ENCODE measurements around the gene GRN.

GRN gene

GRCh38 chr17:44344939-44345453 lies at the start of gene GRN:
Gene GRN, plus strand, starts transcription at chr17:44345302. Its CDS starts 3,863 bp downstream, at chr17:44349165.
- DNase-seq: peak; percentile 97

DNA sequence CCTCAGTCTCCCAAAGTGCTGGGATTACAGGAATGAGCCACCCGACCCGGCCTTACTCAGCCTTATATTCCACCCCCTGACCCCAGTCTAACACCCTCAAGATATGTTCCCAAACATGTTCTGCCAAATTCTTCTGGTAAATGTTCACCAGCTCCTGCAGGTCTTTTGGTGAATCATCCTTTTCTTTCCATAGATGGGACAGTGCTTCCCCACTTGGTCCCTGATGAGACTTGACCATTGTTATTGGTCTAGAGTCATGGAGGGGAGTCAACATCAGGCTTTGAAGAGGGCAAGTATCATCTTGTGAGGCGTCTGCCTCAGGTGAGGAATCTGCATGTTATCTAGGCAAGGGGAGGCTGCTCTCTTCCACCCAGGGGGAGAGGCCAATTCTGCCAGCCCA lies 47.1 kb upstream of the GRN start:
- no peak for DNase-seq

- no peak for DNase-seq
Observed at GRCh38 chr17:44304651-44305050, 40.5 kb upstream of the GRN start.

DNA sequence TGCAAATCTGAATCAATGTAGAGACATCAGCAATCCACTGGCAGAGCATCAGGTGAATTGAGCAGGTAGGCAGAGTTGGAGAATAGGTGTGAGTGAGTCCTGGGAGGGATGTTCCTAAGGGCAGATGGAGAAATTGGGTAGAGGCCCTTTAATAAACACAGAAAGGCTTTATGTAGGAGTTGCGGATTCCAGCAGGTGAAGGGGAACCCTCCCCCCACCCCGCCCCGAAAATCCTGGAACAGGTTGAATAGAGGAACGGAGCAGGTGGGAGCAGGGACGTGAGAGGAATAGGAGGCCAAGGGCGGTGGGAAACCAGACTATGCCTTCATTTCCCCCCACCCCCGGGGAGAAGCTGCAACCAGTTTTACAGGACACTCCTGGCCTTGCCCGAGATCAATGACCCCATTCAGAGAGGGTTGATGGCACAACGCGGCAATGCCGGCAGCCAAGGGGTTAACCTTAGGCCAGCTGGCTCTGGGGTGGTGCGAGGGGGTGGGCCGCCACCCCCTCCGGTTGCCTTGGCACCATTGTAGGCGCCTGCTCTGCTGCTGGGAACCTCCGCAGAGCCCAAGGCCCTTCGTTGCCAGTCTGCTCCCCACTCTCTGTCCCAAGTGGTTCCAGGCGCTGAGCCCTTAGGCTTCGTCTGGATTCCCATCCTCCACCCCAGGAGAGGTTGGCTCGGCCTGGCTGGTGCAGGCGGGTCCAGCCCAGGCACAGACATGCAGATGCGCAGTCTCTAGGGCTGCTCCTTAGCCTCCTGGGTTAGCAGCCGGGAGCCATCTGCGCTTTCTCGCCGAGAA lies 37.5 kb upstream of the GRN start:
- peak; percentile 88 for DNase-seq

GRCh38 chr17:44308320-44308818 lies 36.7 kb upstream of the GRN start, which contains the start of gene RUNDC3A:
Gene RUNDC3A, plus strand, starts transcription at chr17:44308601. Its CDS starts 232 bp downstream, at chr17:44308833.
- DNase-seq: peak; percentile 92

GRCh38 chr17:44308865-44309264 lies 36.2 kb upstream of the GRN start:
- DNase-seq: peak; percentile 43

GRCh38 chr17:44309472-44309871 lies 35.6 kb upstream of the GRN start:
- no peak for DNase-seq

DNA sequence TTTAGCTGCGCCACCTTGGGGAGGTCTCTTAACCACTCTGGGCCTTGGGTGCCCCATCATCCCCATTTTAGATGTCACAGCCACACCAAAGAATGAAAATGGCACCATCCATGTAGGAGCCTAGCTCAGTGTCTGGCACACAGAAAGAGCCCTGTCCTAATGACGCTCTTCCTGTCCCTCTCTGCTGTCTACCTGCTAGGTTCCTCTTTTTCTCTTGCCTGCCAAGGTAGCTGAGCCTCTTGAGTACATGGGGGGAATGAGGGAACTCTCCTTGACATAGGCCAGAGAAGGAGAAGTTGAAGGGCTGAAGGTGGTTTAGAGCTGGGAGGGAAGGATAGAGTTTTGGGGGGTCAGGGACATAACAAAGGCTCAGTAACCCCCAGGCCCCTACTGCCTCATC lies 34.9 kb upstream of the GRN start:
- DNase-seq: no peak

DNA sequence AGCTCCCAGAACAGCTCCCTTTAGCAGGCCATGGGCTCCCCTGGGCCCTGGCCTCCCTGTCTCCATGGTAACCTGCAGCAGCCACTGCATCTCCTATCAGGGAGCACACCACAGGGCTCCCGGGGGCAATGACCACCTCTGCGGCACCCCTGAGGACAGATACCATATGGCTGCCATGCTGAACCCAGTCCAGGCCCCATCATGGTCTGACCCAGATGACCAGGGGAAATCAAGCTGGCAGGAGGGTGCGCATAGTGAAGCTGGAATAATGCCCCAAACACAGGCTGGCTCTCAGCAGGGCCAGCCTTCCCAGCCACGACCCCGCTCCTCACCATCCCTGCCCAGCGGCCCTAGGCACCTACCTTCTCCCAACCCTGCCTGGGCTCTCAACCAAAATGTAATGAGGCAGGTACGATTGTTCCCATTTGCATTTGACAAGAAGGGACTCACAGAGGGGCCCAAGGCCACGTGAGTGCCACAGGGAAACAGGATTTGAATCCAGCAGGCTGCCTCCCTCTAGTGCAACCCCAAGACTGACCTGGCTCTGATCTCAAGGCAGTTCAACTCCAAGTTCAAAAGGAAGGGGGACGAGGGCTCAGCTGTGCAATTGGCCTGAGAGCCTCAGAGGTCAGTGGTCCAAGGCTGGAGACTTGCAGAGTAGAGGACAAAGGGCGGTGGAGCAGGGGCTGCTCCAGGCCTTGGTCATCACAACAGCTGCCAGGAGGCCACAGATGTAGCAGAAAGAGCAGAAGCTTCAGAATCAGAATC lies 34.3 kb upstream of the GRN start:
- peak; percentile 38 for DNase-seq

GRCh38 chr17:44311562-44312181 lies 33.4 kb upstream of the GRN start:
- DNase-seq: no peak

GRCh38 chr17:44312396-44313104 lies 32.6 kb upstream of the GRN start:
- no peak for DNase-seq

- no peak for DNase-seq
Observed at GRCh38 chr17:44314031-44314430, 31.1 kb upstream of the GRN start.

DNA sequence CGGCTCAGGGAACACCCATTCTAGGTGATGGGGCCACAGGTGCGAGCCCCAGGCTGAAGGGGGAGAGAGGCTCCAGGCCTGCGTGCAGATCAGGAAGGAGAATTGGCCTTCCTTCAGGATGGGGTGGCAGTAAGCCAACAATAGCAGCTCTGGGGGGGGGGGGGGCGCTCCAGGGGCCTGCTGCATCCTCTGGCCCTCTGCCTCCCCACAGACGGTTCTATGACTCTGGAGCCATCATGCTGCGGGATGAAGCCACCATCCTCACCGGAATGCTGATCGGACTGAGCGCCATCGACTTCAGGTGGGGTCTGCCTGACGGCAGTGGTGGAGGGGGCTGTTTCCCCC lies 30.6 kb upstream of the GRN start:
- no peak for DNase-seq

DNA sequence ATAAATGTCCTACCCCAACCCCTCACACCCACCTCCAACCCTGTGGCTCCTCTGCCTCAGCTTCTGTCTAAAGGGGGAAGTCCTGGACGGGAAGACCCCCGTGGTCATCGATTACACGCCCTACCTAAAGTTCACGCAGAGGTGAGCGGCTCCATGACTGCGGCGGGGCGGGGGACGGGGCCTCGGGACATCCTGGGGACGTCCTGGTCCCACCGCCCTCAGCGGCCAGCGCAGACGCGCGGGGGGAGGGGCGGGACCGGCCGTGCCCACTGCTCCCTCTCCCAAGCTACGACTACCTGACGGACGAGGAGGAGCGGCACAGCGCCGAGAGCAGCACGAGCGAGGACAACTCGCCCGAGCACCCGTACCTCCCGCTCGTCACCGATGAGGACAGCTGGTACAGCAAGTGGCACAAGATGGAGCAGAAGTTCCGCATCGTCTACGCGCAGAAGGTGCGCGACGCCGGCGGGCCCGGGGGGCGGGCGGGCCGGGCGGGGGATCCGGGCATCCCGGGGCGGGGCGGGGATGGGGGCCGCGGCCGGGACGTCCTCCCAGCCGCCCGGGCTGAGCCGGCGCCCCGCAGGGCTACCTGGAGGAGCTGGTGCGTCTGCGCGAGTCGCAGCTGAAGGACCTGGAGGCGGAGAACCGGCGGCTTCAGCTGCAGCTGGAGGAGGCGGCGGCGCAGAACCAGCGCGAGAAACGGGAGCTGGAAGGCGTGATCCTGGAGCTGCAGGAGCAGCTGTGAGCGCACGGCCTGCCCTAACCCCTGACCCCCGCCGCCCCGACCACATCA lies 30.0 kb upstream of the GRN start:
- DNase-seq: no peak

- no peak for DNase-seq
Observed at GRCh38 chr17:44315760-44316731, 29.1 kb upstream of the GRN start.

GRCh38 chr17:44317545-44317944 lies 27.6 kb upstream of the GRN start:
- no peak for DNase-seq

DNA sequence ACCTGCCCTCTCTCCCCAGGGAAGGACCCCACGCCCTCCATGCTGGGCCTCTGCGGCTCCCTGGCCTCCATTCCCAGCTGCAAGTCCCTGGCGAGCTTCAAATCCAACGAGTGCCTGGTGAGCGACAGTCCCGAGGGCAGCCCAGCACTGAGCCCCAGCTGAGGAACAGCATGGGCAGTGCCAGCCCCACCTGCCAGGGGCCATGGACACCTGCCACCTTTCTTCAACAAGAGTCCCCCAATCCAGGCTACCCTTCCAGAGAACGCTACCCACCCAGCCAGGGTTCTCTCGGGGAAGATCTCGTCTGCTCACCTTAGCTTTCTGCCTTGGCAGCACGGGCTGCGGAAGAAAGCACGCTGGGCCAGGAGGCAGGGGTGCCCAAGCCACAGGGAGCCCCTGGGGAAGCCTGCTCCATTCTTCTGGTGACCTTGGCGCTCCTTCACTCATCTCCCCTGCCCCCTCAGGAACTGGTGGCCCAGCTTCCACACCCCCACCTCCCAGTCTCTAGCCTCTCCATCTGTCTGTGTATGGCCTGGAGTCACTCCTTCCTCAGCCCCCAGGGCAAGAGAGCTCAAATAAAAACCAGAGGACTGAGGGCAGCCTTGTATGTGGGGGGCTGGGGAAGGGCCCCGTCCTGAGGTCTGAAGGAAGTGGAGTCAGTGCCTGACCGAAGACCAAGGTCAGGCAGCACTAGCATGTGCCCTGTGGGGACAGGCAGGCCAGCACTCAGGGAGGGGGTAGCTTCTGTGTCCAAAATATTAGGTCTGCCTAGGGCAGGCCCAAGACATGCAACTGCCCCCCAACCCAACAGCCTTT lies 26.8 kb upstream of the GRN start:
- no peak for DNase-seq

DNA sequence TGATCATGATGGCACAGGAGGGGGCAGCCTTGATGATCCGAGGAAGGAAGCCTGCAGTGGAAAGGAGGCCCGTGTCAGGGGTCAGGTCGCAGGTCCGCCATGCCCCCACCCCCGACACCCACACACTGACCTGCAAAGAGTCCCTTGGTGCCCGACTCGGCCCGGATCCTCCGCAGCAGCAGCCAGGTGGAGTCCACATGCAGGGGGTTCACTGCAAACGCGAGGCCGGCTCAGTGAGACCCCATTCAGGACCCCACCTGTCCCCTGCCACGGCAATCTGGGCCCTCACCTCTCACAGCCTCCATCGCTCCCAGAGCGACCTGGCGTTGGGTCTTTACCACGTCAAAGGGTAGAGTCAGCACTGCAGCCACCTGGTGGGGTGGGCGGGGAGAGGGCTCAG lies 25.0 kb upstream of the GRN start:
- DNase-seq: no peak

- DNase-seq: no peak
Observed at GRCh38 chr17:44321246-44322120, 23.6 kb upstream of the GRN start.

All from retina (tissue), 1 donor.